Stimulated activated CD8-positive, alpha-beta memory T cell treated with anti-CD3 and anti-CD28 coated beads, Interleukin-7, amount 100 ng/mL, for 48 hours (primary cell): ENCODE results near the gene MEGF6.

Experiments
- DNase-seq, 2 donors: peaks; one replicate each; pipeline ENCODE4 v3.0.0-alpha.2; 2020; ENCODE audit warnings: low read depth in 1 of 2; ENCODE audit errors: extremely low read depth in 1 of 2

The MEGF6 gene

DNA sequence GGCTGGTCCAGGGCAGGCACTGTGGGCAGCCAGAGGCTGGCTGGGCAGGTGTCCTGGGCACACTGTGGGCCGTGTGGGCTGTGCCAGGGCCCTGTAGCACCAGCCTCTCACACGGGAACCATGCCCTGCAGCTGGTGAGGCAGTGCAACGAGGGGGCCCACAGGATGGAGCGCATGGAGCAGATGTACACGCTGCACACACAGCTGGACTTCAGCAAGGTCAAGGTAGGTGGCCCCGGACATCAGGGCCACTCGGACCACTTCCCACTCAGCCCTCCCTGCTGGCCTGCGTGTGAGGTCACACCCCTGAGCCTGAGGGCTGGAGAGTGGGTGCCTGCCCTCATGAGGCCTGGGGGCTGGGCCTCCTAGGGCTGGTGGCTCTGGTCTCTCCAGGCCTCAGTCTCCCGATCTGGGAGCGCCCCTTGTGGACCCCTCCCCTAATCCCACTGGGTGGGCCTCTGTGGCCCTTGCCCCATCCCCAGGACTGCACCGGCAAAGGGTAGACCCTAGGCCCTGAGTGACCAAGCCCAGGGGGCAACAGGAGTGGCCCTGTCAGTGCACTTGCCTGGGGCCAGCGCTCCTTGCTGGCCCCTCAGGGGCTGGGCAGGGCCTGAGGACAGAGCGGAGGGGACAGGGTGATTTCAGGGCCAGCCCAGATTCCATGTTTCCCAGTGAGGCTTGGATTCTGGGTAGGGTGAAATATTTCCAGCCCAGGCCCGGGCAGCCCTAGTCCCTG is 135.3 kb downstream of the MEGF6 start:
- DNase-seq, result no peak

DNA sequence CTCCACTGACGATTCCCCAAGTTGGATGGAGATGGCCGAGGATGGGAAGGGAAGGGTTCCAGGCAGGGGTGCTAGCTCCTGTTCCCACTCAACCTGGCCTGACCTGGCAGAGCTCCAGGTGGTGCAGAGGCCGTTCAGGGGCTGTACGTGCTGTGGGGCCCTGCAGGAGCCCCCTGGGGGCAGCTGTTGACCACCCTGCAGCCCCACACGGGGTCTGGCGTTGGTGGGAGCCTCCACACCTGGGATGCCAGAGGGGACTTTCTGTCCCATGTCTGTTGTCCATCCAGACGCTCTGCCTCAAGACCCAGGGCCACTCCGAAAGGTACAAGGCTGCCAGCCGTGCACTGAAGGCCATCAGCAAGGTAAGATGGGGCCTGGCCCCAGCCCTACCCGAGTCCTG is 136.9 kb downstream of the MEGF6 start:
- no peak for DNase-seq

DNA sequence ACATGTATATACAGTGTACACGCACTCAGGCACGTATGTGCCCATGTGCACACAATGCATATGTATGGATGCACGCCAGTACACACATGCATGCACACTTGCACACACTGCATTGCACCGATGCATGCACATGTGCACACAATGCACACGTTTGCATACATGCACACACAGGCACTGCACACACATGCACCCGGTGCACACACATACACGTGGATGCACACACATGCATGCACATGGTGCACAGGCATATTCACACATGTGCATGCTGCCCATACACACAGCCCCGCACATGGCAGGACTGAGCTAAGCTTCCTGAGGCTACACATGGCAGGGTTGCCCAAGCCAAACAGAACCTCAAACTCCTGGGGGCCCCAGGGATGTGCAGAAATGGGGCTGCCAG is 137.3 kb downstream of the MEGF6 start:
- no peak for DNase-seq

GRCh38 chr1:3473381-3473844 is 137.9 kb downstream of the MEGF6 start:
- no peak for DNase-seq

DNA sequence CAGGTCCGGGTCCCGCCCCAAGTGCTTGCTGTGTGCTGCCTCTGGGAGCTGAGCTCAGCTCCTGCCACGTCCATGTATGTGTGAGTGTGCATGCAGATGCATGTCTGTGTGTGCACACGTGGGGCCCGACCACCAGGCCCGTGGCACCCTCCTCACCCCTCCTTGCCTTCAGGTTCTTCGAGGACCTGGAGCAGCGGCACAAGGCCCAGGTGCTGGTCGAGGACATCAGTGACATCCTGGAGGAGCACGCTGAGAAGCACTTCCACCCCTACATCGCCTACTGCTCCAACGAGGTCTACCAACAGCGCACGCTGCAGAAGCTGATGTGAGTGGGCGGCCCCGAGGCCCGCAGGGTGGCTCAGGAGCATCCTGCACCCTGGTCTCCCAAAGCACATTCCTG is 138.4 kb downstream of the MEGF6 start:
- DNase-seq, result no peak

GRCh38 chr1:3472088-3472850 is 139.0 kb downstream of the MEGF6 start:
- DNase-seq, result no peak

GRCh38 chr1:3471356-3472087 is 139.8 kb downstream of the MEGF6 start:
- no peak for DNase-seq

- no peak for DNase-seq
These were observed 140.5 kb downstream of the MEGF6 start for GRCh38 chr1:3470650-3471355.

DNA sequence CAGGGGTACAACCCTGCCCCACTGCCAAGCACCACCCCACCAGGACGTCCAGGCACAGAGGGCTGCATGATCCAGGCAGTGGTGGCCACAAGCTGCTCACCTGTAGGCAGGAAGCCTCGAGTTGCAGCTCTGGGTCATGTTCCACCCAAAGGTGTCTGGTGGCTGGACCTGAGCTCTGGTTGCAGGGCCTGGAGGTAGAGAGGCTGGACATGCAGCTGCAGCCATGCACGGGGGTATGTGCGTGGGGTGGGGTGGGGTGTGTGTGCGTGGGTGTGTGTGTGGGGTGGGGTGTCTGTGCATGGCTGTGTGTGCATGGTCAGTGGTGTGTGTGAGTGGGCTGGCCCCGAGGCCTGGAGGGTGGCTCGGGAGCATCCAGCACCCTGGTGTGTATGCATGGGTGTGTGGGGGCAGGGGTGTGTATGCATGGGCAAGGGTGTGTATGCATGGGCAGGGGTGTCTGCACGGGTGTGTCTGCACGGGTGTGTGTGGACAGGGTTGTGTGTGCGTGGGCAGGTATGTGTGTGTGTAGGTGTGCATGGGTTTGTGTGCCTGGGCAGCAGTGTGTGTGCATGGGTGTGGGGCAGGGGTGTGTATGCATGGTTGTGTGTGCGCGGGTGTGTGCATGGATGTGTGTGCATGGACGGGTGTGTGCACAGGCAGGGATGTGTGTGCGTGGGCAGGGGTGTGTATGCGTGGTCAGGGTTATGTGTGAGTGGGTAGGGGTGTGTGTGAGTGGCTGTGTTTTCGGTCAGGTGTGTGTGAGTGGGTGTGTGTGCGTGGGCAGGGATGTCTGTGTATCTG is 141.3 kb downstream of the MEGF6 start:
- no peak for DNase-seq

GRCh38 chr1:3469104-3469848 is 142.0 kb downstream of the MEGF6 start:
- DNase-seq, result no peak

GRCh38 chr1:3468236-3469103 is 142.8 kb downstream of the MEGF6 start:
- no peak for DNase-seq

GRCh38 chr1:3467096-3468036 is 143.9 kb downstream of the MEGF6 start:
- DNase-seq, result no peak

DNA sequence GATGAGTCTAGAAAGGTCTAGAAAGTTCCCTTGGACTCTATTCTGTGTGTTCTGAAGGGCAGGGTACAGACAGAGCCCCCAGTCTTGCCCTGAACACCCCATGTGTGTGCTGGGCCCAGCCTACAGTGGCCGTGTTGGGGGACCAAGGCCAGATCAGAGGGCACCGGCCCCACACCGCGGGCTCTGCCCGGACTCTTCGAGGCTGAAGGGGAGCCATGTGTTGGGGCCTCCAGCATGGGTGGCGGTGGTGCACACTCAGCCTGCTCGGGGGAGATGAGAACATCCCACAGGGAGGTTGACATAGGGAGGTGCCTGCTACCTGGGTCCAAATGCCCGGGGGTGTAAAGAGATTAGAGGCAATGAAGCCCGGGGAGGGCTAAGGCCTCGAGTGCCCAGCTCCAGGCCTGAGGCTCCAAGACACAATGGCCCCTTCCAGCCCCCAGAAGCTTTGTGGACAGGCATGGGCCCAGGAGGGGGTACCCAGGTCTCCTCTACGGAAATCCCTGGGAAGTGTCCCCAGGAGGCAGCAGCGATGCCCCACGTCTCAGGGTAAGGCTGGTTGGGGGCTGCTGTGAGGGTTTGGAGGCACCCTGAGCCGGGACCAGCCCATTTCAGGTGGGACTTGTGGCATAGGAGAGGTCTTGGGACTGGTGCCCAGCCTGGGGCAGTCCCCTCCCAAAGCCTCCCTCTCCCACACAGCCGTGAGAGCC is 144.8 kb downstream of the MEGF6 start:
- DNase-seq, result no peak

- no peak for DNase-seq
These were observed 145.4 kb downstream of the MEGF6 start for GRCh38 chr1:3465935-3466321.

DNA sequence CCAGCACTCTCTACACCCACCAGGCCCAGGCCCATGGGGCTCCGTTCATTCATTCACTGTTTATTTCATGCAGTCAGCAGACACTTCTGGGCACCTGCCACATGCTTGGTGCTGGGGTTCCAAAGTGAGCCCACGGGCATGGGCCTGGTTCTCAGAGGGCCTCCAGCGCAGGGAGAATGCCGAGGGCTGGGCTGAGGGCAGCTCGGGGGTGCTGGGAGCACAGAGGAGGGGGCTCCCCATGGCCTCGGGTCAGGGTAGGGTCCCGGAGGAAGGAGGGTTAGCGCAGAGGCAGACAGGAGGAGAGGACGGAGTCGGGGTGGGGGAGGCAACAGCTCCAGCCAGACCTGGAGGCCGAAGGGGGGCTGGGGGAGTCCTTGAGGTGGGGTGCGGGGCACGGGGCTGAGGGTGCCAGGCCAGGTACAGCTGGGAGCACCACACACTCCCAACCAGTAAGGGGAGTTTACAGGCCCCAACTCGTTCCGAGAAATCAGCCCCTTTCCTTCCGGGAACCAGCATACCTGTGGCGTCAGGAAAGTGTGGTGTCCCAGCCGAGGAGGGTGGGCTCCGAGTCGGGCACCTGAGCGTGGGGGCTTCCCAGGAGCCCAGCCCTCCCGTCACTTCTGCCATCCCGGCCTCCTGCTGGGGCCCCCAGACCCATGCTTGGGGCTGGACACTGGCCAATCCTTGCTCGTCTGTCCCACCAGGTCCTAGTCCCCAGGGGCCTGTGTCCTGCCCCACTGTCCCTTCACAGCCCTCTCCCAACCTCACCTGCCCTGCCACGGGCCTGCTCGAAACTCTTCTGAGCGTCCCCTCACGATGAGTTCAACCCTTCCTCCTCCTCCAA is 146.0 kb downstream of the MEGF6 start:
- DNase-seq, result no peak

GRCh38 chr1:3464649-3465025 is 146.7 kb downstream of the MEGF6 start:
- no peak for DNase-seq
